Measurements from ENCODE around the gene SWAP70. TPM values are rescaled to one million over a fixed set of nuclear protein-coding genes. Genes with fewer than 3 reads are reported as not detected.
A peak's percentile ranks its signal among the peaks of the same experiment; 100 is the strongest.

Gene SWAP70
- total and polyA plus RNA-seq, 9 of the 15 experiments (the other 6 are each of a cell fraction or from before 2014, with no cell fraction given): 1.7 to 4.9 (median 3.9) TPM

DNA sequence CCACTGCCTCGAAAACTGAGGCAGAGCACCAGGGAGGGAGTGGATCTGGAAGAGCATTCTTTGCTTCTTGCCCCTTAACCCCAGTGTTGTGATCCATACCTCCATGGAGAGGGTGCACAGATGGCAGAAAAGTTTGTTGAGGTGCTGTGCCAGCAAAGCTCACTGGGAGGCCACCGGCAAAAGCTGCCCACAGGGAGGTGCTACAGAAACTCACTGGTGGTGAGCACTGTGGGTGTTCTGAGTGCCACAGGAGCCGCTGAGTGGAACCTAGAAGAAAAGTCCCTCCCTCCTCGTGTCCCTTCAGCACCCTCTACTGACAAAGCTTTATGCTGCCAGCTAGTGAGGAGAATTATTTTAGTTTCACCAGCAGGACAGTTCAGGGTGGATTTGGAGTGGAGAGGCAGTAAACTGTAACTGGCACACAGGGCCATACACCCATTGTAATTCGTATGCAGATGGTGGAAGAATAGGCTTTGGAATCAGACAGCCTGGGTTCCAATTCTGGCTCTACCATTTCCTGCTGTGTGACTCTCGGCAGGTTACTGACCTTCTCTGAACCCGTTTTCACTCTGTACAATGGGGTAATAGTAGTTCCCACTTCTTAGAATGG lies 84.6 kb downstream of the SWAP70 start (continued):
- TF ChIP-seq YY1 (IDR thresholded peaks at IDR 0.05; ENCODE audit: borderline replicate concordance in 1 of 3, control insufficient read depth in 1 of 3, extremely low read depth in 1 of 3, insufficient read depth in 3 of 3, insufficient read length in 1 of 3, insufficient replicate concordance in 2 of 3, low read depth in 1 of 3, low read length in 2 of 3) (no peak), TARDBP (IDR thresholded peaks at IDR 0.05) (no peak), MCM5 (IDR thresholded peaks at IDR 0.05; ENCODE audit: low read depth) (no peak), HDAC2 (IDR thresholded peaks at IDR 0.05) (peak; percentile 82; the same call in 1 of the 2 replicates), CBFA2T2 (conservative IDR thresholded peaks at IDR 0.05) (no peak), CBFA2T3 (IDR thresholded peaks at IDR 0.05) (no peak), ZBED1 (IDR thresholded peaks at IDR 0.05) (no peak)
- TF ChIP-seq, protein P1, sequence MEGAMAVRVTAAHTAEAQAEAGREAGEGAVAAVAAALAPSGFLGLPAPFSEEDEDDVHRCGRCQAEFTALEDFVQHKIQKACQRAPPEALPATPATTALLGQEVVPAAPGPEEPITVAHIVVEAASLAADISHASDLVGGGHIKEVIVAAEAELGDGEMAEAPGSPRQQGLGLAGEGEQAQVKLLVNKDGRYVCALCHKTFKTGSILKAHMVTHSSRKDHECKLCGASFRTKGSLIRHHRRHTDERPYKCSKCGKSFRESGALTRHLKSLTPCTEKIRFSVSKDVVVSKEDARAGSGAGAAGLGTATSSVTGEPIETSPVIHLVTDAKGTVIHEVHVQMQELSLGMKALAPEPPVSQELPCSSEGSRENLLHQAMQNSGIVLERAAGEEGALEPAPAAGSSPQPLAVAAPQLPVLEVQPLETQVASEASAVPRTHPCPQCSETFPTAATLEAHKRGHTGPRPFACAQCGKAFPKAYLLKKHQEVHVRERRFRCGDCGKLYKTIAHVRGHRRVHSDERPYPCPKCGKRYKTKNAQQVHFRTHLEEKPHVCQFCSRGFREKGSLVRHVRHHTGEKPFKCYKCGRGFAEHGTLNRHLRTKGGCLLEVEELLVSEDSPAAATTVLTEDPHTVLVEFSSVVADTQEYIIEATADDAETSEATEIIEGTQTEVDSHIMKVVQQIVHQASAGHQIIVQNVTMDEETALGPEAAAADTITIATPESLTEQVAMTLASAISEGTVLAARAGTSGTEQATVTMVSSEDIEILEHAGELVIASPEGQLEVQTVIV (CRISPR knock-in tag; IDR thresholded peaks at IDR 0.05; ENCODE audit: borderline replicate concordance): no peak
- TF ChIP-seq, protein P2, sequence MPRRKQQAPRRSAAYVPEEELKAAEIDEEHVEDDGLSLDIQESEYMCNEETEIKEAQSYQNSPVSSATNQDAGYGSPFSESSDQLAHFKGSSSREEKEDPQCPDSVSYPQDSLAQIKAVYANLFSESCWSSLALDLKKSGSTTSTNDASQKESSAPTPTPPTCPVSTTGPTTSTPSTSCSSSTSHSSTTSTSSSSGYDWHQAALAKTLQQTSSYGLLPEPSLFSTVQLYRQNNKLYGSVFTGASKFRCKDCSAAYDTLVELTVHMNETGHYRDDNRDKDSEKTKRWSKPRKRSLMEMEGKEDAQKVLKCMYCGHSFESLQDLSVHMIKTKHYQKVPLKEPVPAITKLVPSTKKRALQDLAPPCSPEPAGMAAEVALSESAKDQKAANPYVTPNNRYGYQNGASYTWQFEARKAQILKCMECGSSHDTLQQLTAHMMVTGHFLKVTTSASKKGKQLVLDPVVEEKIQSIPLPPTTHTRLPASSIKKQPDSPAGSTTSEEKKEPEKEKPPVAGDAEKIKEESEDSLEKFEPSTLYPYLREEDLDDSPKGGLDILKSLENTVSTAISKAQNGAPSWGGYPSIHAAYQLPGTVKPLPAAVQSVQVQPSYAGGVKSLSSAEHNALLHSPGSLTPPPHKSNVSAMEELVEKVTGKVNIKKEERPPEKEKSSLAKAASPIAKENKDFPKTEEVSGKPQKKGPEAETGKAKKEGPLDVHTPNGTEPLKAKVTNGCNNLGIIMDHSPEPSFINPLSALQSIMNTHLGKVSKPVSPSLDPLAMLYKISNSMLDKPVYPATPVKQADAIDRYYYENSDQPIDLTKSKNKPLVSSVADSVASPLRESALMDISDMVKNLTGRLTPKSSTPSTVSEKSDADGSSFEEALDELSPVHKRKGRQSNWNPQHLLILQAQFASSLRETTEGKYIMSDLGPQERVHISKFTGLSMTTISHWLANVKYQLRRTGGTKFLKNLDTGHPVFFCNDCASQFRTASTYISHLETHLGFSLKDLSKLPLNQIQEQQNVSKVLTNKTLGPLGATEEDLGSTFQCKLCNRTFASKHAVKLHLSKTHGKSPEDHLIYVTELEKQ (CRISPR knock-in tag; IDR thresholded peaks at IDR 0.05): 0 out of 2 replicates have a peak, but pooled peaks have one; percentile 5
- TF ChIP-seq, protein P3, sequence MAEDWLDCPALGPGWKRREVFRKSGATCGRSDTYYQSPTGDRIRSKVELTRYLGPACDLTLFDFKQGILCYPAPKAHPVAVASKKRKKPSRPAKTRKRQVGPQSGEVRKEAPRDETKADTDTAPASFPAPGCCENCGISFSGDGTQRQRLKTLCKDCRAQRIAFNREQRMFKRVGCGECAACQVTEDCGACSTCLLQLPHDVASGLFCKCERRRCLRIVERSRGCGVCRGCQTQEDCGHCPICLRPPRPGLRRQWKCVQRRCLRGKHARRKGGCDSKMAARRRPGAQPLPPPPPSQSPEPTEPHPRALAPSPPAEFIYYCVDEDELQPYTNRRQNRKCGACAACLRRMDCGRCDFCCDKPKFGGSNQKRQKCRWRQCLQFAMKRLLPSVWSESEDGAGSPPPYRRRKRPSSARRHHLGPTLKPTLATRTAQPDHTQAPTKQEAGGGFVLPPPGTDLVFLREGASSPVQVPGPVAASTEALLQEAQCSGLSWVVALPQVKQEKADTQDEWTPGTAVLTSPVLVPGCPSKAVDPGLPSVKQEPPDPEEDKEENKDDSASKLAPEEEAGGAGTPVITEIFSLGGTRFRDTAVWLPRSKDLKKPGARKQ (CRISPR knock-in tag; IDR thresholded peaks at IDR 0.05): no peak
- TF ChIP-seq, protein P4, sequence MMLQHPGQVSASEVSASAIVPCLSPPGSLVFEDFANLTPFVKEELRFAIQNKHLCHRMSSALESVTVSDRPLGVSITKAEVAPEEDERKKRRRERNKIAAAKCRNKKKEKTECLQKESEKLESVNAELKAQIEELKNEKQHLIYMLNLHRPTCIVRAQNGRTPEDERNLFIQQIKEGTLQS (IDR thresholded peaks at IDR 0.05): no peak
- TF ChIP-seq, protein P4 (CRISPR knock-in tag; conservative IDR thresholded peaks at IDR 0.05): no peak

All from K562 (cell line).